EL (cell line): ENCODE results near the gene OLIG1.
A peak's percentile ranks its signal among the peaks of the same experiment; 100 is the strongest.

Experiments
- DNase-seq: peaks from one replicate; pipeline ENCODE4 v3.0.0-alpha.2; 2016

OLIG1 gene

DNA sequence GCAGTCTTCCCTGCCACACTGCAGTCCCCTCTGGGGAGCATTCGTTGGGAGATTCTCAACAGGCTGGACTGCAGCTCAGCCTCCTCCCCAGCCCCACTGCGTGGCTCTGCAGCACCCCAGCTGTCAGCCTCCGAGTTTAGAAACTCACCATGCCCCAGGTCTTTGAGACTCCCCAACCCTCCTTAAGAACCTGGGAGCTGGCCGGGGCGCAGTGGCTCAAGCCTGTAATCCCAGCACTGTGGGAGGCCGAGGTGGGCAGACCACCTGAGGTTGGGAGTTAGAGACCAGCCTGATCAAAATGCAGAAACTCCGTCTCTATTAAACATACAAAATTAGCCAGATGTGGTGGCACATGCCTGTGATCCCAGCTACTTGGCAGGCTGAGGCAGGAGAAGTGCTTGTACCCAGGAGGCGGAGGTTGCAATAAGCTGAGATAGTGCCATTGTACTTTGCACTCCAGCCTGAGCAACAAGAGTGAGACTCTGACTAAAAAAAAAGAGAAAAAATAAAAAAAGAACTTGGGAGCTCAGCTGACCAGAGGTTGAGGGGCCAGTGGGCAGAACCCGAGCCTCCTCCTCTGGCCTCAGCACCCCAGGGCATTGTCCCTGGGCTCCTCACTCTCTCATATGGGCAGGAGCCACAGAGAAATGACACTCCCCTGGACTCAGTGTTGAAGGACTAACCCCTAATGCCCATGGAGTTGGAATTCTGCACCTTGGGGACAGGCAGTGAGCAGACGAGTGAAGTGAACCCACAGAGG, 38.6 kb upstream of the OLIG1 start:
- DNase-seq: no peak

DNA sequence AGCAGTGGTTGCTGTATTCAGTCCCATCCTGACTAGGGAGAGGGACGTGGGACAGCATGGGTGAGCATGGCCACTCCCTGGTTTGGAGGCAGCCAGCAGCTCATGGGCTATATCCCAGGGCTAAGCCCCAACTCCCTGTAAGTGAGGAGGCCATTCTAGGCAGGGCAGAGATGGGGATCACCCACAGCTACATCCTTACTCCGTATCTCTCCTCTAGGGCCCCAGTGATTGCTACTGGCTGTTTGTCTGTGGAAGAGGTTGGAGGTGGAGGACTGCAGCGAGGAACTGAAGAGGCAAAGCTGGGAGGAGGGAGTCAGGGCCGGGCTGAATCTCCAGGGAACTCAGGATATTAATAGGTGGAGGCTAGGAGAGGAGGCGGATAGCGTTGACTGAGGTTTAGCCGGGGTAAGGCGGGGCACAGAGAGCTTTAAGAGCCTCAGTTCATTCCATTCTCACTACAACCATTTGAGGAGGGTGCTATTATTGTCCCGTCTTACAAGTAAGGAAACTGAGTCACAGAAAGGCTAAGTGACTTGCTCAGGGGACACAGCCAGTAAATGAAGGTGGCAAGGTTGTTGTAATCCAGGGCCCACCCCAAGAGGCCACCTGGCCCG, 37.4 kb upstream of the OLIG1 start:
- no peak for DNase-seq

DNA sequence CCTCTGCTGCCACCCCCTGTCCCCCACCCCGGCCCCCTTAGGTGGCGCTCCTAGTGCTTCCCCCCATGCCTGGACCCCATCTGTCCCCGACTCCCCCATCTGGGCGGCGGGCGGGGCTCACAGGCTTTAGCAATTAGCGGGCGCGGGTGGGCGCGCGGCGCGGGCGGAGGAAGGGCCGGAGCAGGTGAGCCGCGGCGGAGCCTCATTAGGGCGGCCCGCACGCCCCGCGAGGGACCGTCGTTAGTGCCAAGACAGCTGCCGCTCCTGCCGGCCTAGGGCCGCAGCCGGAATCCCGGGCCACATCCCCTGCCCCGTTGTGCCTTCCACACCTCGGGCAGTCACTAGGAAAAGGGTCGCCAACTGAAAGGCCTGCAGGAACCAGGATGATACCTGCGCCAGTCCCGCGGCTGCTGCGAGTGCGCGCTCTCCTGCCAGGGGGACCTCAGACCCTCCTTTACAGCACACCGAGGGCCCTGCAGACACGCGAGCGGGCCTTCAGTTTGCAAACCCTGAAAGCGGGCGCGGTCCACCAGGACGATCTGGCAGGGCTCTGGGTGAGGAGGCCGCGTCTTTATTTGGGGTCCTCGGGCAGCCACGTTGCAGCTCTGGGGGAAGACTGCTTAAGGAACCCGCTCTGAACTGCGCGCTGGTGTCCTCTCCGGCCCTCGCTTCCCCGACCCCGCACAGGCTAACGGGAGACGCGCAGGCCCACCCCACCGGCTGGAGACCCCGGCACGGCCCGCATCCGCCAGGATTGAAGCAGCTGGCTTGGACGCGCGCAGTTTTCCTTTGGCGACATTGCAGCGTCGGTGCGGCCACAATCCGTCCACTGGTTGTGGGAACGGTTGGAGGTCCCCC, 36.6 kb upstream of the OLIG1 start:
- no peak for DNase-seq

DNA sequence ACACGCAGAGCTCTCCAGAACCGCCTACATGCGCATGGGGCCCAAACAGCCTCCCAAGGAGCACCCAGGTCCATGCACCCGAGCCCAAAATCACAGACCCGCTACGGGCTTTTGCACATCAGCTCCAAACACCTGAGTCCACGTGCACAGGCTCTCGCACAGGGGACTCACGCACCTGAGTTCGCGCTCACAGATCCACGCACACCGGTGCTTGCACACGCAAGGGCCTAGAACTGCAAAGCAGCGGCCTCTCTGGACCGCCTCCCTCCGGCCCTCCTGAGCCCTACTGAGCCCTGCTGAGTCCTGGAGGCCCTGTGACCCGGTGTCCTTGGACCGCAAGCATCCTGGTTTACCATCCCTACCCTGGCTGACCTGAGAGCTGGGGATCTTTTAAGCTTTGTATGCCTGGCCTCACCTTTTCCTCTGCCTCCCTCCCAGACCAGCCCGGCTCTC, 36.0 kb upstream of the OLIG1 start:
- no peak for DNase-seq

DNA sequence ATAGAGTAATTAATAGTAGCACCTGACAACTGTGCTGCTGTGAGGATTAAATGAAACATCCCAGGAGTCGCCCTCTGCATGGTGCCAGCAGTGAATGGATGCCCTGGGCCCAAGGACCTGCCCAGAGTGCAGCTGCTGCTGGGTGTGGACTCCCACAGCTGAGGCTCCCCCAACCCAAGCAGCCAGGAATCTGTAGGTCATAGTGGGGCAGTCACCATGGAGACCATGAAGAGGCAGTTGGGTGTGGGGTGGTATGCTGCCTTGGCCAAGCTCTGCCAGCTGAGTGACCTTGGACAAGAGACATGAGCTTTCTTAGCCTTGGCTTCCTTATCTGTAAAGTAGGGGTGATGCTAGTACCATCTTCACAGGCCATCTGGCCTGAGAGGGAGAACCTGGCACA, 34.8 kb upstream of the OLIG1 start:
- no peak for DNase-seq

DNA sequence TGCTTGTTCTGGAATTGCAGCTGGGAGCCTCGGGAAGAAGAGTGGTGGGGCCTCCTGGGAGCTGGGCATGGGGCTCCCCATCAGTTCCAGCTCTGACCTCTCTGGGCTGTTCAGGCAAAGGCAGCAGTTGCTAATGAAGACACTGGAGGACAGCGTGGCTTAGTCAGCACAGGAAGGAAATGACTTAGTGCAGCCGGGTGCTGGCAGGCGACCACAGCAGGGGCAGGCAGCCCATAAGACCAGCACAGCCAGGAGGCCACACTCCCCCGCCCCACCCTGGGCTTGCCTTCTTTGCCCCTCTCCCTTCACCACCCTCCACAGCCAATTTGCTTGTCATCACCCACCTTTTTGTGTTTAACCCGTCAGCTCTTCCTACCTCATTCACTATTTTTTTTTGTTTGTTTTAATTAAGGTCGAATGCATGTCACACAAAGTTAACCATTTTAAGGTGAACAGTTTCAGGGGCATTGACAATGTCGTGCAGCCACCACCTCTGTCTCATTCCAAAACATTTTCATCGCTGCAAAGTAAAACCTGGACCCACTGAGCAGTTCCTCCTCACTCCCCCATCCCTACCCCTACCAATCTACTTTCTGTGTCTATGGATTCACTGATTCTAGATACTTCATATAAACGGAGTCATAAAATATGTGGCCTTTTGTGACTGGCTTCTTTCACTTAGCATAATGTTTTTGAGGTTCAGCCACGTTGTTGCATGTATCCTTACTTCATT, 33.3 kb upstream of the OLIG1 start:
- DNase-seq: peak; percentile 70

DNA sequence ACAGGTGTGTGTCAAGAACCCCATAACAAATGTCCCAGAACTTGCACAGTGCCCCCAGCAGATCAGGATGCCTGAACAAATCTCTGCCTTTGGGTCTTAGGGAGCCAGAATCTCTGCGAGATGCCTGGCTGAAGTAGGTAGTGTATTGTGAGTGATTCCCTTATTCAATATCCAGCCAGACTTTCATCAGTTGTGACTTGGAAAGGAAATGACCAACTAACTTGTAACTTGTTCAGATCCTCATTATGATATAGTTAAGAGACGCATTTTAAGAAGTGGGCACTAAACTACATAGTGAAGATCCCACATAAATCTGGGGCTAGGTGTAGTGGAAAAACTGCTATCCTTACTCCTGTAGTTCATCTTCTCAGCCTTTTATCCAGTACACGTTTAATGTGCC, 32.4 kb upstream of the OLIG1 start:
- no peak for DNase-seq

DNA sequence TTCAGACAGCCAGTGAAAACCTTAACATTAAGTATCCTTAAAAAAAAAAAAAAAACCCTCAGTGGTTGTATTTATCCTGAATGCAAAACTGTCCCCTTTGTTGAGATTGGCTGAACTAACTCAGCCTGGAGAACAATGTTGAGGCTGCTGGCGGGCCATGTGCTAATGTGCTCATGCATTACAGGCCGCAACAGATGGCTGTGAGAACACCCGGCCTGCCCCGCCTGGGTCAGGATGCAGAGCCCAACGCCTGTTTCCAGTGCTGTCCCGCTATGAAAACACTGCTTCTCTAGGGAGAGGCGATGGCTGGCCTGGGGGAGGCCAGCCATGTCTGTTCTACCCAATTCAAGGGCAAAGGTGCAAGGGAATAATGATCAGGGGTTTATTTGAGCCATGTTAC, 30.4 kb upstream of the OLIG1 start:
- no peak for DNase-seq

DNA sequence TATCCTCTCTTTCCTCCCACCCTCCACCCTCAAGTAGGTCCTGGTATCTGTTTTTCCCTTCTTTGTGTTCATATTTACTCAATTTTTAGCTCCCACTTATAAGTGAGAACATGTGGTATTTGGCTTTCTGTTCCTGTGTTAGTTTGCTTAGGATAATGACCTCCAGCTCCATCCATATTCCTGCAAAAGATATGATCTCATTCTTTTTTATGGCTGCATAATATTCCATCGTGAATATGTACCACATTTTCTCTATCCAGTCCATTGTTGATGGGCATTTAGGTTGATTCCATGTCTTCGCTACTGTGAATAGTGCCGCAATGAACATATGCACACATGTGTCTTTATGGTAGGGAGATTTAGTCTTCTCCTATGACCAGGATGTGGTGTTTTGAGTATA, 29.7 kb upstream of the OLIG1 start:
- DNase-seq: no peak

DNA sequence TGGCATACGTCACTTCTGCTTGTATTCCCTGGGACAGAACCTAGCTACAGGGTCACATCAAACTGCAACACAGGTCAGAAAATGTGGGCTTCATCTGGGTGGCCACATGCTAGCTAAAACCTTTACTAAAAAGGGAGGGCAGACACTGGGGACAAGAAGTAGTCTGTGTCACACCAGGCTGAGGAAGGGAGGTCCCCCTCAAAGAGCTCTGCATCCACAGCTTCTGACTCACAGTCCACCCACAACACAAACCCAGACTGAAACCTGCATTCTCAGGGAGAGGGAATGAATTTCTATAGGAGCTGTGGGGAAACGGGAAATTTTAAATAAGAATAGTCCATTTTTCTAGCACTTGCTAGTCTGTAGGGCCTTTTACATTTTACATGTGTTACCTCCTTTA, 28.0 kb upstream of the OLIG1 start:
- DNase-seq: peak; percentile 34

DNA sequence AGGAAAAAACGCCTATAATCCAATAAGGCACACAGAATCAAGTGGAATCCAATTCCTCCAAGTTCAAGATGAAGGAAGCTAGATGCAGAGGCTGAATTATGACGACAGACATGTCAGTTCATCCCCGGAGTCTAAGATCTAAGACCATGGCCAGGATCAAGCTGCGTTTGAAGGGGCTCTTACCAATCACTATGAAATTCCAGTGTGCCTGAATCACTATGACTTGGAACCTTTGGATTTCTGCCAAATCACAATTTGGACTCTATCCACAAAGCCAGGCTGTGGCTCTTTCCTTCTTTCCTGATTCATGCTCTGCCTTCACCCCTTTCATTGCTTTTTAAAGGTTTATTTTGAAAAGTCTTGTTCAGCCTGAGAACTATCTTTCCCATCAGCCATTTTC, 27.1 kb upstream of the OLIG1 start:
- peak; percentile 93 for DNase-seq

DNA sequence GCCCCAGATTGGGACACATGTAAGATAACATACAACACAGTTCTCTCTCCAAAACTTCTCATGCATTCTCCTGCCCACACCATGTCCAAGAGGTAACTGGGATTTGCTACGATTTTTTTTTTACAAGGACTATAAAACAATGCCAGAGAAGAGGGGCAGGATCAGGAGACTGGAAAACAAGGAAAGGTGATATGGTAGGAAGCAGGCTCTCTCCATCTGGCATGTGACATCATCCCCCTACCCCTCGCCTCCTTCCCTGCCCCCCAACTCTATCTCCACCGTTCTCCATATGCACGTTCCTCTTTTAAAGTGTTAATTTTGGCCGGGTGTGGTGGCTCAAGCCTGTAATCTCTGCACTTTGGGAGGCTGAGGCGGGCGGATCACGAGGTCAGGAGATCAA, 23.5 kb upstream of the OLIG1 start:
- DNase-seq: no peak

DNA sequence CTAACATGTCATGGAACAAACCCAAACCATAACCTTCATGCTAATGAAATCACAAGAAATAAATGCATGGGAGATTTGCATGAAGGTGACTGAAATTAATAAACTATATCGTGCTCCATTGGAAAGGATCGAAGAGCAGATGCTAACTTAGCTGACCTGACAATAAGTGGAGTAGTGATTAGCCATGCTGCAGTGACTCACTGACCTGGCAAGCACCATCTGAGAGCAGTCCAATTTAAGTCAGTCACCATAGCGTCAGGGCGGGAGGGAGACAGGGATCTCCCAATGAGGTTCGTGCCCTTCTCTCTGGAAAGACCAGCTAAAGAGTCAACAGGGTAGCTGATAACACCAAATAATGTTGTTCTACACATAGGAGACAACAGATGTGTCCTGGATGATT, 22.7 kb upstream of the OLIG1 start:
- peak; percentile 47 for DNase-seq

DNA sequence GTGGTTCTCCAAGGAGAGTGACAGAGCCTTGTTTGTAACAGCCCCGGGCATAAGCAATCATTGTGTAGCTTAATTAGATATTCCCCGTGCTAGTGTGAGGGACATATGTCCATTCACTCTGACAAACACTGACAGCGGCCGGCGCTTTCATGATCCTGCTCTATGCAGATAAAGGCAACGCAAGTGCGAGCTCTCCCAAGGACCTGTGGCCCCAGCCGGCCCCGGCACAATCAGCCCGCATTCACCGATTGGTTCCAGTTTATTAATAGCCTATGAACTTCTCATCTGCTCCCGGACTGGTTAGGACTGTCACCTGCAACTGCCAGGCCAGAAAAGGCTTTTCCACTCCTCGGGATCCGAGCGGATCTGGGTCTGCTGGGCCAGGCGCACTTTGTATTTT, 18.0 kb upstream of the OLIG1 start:
- DNase-seq: no peak

DNA sequence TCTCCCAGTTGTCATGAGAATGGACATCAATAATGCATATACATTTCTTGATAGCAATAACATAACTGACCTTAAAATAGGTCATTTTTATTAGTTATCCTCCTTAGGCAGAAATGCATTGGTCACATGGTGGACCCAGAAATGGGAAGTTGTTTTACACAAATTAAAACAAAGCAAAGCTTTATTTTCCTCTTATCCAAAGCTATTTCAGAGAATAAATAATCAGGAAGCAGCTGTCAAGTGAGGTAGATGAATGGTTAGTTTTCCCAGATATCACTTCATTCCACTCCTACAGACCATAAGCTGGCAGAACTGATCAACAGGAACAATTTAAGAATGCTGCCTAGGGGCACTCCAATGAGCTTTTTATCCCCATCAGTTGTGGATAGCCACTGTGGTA, 16.0 kb upstream of the OLIG1 start:
- no peak for DNase-seq

DNA sequence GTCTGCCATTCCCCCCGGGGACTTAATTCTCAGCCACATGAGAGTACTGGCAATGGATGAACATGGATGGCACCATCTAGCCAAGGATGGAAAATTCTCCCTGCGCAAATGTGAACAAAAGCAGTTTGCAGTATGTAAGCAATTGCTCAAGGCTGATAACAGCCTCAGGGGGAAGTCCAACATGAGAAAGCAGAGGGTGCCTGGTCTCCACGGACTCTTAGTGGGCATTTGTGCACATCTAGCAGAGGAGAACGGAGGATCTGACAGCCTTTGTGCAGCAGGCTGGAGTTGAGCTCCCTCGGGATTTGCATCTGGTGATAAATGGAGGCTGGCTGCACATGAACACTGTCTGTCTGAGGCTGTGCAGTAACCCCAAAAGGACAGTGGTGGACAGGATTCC, 13.9 kb upstream of the OLIG1 start:
- no peak for DNase-seq

DNA sequence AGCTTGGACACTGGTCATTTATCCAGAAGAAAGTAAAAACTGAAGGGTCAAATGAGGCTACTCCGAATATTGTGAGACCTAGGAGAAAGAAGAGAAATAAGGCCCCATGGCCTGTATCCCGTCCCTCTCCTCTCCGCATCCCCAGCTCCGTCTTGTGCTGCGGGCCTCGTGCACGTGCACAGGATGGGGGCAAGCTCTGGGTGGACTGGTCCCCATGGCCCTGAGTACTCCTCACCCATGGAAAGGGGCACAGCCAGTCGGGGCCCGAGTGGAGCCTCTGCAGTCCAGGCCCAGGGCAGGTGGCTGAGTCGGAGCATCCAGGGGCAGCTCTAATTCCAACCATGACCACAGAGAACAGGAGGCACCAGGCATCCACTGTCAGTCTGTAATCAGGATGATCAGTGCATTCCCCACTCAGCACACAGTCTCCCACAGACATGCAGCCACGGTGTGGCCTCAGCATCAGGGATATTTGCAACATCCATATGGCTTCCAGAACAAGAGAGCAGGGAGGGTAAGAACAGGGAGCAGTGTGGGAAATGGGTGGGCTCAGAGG, 12.5 kb upstream of the OLIG1 start:
- DNase-seq: no peak

DNA sequence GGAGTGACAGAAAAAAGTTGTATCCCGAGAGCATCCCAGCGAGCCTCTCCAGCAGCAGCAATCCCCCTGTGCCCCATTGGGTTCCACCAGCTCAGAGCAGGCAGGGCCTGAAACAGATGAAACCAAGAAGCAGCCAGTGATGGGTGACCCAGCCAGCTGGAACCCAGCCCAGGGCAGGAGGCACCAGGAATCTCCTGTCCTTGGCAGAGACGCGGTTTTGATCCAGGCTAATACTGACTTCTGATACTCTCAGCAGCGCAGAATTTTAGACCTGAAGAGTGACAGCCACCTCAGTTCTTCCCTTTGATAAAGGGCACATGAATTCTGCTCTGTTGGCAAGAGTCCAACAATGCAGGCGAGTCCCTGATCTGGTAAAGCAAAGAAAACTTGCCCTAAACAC, 11.4 kb upstream of the OLIG1 start:
- no peak for DNase-seq

DNA sequence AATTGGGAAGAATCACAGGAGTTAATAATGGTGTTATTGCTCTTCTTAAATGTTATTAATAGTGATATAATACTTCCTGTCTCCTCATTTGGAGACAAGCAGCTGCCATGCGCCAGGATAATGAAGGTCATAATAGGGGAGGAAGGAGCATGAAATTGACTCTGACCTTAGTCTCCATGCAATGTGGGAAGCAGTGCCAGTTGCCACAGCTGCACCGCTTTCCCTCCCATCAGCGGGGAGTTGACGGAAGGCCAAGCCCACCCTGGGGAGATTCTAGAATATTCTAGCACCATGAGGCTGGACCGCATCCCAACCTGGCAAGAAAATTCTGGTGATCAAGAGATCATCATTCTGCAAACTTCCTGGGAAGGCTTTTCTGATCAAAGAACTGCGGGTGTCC, 11.0 kb upstream of the OLIG1 start:
- no peak for DNase-seq

DNA sequence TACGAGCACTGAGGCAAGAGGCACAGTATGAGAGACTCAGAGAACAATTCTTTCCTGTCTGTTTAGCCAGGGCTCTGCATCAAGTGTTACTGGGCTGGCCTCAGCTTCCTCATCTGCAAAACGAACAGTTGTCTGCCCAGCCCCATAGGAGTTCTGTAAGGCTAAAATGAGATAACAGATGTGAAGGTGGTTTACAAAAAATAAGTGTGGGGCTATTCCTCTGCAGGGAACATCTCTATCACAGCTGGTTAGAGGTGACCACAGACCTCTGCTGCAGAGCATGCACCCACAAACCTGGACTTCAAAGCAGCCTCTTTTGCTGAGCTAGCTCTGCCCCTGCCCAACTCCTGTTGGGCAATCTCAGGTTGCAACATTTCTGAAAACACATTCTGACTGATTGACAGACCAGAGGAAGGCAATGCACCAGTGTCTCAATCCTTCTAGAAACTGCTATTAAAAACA, 10.5 kb upstream of the OLIG1 start:
- no peak for DNase-seq

DNA sequence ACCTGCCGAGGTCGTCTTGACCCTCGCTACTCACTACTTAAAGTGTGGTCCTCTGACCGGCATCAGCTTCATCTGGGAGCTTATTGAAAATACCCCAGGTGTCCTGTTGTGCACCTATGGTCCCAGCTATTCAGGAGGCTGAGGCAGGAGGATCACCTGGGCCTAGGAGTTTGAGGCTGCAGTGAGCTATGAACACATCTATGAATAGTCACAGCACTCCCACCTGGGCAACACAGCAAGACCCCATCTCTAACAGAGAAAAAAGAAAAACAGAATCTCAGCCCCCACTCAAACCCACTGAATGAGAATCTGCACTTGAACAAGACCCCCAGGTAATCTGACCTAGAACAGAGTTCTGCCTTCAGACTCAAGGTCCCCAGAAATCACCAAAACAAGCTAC, 8.7 kb upstream of the OLIG1 start:
- no peak for DNase-seq

DNA sequence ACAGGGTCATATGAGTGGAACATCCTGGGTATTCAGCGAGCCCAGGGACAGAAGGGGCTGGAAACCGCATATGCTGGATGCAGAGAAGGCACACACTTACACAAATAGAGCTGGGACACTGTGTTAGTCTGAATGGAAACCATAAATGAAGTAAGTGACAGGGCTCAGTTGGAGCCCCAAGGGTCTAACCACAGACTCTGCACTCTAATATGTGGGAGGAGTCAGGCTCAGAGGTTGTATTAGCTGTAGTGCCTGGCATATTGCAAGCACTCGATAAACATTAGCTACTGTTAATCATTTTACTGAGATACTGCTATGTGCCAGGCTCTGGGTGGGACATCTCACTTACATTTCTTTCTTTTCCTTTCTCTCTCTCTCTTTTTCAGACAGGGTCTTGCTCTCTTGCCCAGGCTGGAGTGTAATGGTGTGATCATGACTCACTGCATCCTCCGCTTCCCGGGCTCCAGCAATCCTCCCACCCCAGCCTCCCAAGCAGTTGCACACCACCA, 6.5 kb upstream of the OLIG1 start:
- no peak for DNase-seq
